ENCODE measurements around the gene FRS3.

The FRS3 gene

GRCh38 chr6:41790045-41790444 is 10.3 kb upstream of the FRS3 start:
- DNase-seq (ENCODE audit: low read depth in 2 of 2) = no peak

GRCh38 chr6:41789390-41789724 is 9.7 kb upstream of the FRS3 start:
- no peak for DNase-seq (ENCODE audit: low read depth in 2 of 2)

GRCh38 chr6:41787219-41787917 is 7.7 kb upstream of the FRS3 start, which contains the start of gene TOMM6:
TSS of gene TOMM6 (plus strand) at chr6:41787694. CDS start at chr6:41787698, 4 bp downstream.
- DNase-seq (ENCODE audit: low read depth in 2 of 2) = peak; percentile 90 to 94

GRCh38 chr6:41786451-41787218 is 6.9 kb upstream of the FRS3 start:
- DNase-seq (ENCODE audit: low read depth in 2 of 2) = peak; percentile 80 to 81

GRCh38 chr6:41785689-41786450 is 6.2 kb upstream of the FRS3 start:
- DNase-seq (ENCODE audit: low read depth in 2 of 2) = no peak

- no peak for DNase-seq (ENCODE audit: low read depth in 2 of 2)
These were observed 5.6 kb upstream of the FRS3 start for GRCh38 chr6:41785254-41785653.

GRCh38 chr6:41784581-41785171 is 5.0 kb upstream of the FRS3 start:
- no peak for DNase-seq (ENCODE audit: low read depth in 2 of 2)

- DNase-seq (ENCODE audit: low read depth in 2 of 2) = no peak
These were observed 3.5 kb upstream of the FRS3 start for GRCh38 chr6:41783106-41783780.

- DNase-seq (ENCODE audit: low read depth in 2 of 2) = no peak
These were observed 1.6 kb upstream of the FRS3 start for GRCh38 chr6:41781366-41781730.

- DNase-seq (ENCODE audit: low read depth in 2 of 2) = no peak
These were observed 1.1 kb upstream of the FRS3 start, which contains the start of gene PRICKLE4 for GRCh38 chr6:41780551-41781365. TSS of gene PRICKLE4 (plus strand) at chr6:41780782. CDS start at chr6:41783474, 2,692 bp downstream.

- DNase-seq (ENCODE audit: low read depth in 2 of 2) = no peak
These were observed 364 bp downstream of the FRS3 start for GRCh38 chr6:41779336-41779735.

- DNase-seq (ENCODE audit: low read depth in 2 of 2) = no peak
These were observed 805 bp downstream of the FRS3 start for GRCh38 chr6:41778895-41779294.

- DNase-seq (ENCODE audit: low read depth in 2 of 2) = no peak
These were observed 2.0 kb downstream of the FRS3 start for GRCh38 chr6:41777551-41778285.

- no peak for DNase-seq (ENCODE audit: low read depth in 2 of 2)
These were observed 4.3 kb downstream of the FRS3 start for GRCh38 chr6:41775293-41775882.

- DNase-seq (ENCODE audit: low read depth in 2 of 2) = no peak
These were observed 4.9 kb downstream of the FRS3 start for GRCh38 chr6:41774841-41775240.

- DNase-seq (ENCODE audit: low read depth in 2 of 2) = no peak
These were observed 8.4 kb downstream of the FRS3 start for GRCh38 chr6:41771058-41771983.

- DNase-seq (ENCODE audit: low read depth in 2 of 2) = no peak
These were observed 9.2 kb downstream of the FRS3 start for GRCh38 chr6:41770381-41771057.

- no peak for DNase-seq (ENCODE audit: low read depth in 2 of 2)
These were observed 10.3 kb downstream of the FRS3 start for GRCh38 chr6:41769376-41769775.
